Measurements from ENCODE around the gene ANKRD50. TPM values are rescaled to one million over a fixed set of nuclear protein-coding genes. Genes with fewer than 3 reads are reported as not detected.

The ANKRD50 gene
- total RNA-seq, 1 experiment from 2014 or later = 14.3 TPM

DNA sequence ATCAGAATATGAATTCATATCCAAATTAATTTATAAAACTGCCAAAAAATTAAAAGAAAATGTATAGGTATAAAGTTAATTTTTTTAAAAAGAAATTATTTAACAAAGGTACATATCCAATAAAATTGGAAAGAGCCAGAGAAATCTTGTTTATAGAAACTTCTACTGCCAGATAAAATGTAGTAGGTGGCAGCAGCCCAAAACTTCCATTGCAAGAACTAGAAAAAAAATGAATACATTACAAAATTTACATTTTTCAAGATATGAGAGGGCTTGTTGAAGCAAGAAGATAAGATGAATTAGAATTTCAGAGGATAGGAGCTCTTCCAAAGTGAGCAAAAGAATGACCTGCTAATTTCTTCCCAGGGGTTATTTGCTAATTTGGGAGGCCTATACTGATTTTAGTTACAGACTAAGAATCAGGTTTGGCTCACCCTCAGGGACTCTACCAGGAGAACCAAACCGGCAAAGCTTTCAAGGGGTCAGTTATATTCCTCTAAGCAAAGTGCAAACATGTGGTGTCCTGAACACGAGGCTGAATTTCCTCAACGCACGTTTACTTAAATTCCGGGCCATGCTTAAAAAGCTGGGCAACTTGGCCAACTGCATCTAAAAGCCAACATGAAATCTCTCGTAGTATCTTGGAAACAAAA is 17.5 kb downstream of the ANKRD50 start:
- ChIA-PET POLR2A (no interaction called here), CTCF (no interaction called here)
- intact Hi-C loops (cut with micrococcal nuclease; ENCODE audit: unreplicated experiment) (no loop called here), in situ Hi-C loops (cut with HindIII; ENCODE audit: low pct_unique_long_range_greater_than_20kb, low sequenced_read_pairs) (no loop called here)
- Histone ChIP-seq H3K4me3 (ENCODE audit: low read depth in 2 of 2, low read length in 2 of 2) (no peak overlapping the region), H3K27ac (ENCODE audit: low read length) (no peak overlapping the region), H3K9me3 (ENCODE audit: control insufficient read depth, insufficient read depth, low read depth, low read length) (peaks cover 3% of the 10 kb centered on the region; the same call in 1 of the 2 replicates), H3K36me3 (ENCODE audit: control insufficient read depth, insufficient read depth, low read length) (no peaks in the 10 kb centered on the region; the same call in 1 of the 2 replicates), H3K27me3 (ENCODE audit: control insufficient read depth, insufficient read depth, low read length) (no peaks in the 10 kb centered on the region), H3K4me1 (ENCODE audit: control insufficient read depth, insufficient read depth, low read length) (no peaks in the 10 kb centered on the region)
- BruUV-seq (replicated peaks) = no TSS peak
- TF ChIP-seq CTCF (IDR thresholded peaks at IDR 0.05) (no peak), POLR2AphosphoS5 (IDR thresholded peaks at IDR 0.05; ENCODE audit: low read depth, low read length) (no peak), SIN3A (IDR thresholded peaks at IDR 0.05; ENCODE audit: borderline replicate concordance, insufficient read depth, low read depth, low read length) (no peak), TCF7L2 (IDR thresholded peaks at IDR 0.05; ENCODE audit: low read depth, low read length) (no peak)
- TF ChIP-seq, protein P1, sequence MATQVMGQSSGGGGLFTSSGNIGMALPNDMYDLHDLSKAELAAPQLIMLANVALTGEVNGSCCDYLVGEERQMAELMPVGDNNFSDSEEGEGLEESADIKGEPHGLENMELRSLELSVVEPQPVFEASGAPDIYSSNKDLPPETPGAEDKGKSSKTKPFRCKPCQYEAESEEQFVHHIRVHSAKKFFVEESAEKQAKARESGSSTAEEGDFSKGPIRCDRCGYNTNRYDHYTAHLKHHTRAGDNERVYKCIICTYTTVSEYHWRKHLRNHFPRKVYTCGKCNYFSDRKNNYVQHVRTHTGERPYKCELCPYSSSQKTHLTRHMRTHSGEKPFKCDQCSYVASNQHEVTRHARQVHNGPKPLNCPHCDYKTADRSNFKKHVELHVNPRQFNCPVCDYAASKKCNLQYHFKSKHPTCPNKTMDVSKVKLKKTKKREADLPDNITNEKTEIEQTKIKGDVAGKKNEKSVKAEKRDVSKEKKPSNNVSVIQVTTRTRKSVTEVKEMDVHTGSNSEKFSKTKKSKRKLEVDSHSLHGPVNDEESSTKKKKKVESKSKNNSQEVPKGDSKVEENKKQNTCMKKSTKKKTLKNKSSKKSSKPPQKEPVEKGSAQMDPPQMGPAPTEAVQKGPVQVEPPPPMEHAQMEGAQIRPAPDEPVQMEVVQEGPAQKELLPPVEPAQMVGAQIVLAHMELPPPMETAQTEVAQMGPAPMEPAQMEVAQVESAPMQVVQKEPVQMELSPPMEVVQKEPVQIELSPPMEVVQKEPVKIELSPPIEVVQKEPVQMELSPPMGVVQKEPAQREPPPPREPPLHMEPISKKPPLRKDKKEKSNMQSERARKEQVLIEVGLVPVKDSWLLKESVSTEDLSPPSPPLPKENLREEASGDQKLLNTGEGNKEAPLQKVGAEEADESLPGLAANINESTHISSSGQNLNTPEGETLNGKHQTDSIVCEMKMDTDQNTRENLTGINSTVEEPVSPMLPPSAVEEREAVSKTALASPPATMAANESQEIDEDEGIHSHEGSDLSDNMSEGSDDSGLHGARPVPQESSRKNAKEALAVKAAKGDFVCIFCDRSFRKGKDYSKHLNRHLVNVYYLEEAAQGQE (IDR thresholded peaks at IDR 0.05; ENCODE audit: insufficient read depth in 1 of 2, low read depth in 2 of 2, low read length in 1 of 2) = no peak
- no peak for DNase-seq (ENCODE audit: low read depth, low spot score)
- no peak for ATAC-seq

DNA sequence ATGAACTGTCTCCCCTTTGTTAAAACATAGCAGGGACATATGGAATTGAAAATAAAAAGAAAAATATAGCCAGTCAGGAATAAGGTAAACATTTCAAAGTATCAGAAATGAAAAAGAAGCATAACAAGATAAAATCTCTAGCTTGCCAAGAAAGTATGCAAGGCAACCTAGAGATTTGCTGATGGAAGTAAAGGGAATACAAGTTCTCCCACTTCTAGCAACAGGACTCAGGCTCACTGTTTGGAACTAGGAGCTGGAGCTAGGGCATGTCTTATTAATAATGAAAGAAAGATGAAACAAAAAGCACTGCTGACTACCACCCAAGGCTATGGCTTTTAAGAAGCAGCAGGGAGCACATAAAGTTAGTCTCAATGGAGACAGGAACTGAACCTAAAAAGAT is 18.2 kb downstream of the ANKRD50 start:
- CTCF ChIA-PET = no interaction called here

More for the DNA sequence above, 18.2 kb downstream of the ANKRD50 start:
- BruUV-seq (replicated peaks) = no TSS peak
- H3K9me3 ChIP-seq (ENCODE audit: control insufficient read depth, insufficient read depth, low read depth, low read length) = peaks cover 3% of the 10 kb centered on the region; the same call in 1 of the 2 replicates
- no peak overlapping the region for H3K4me3 ChIP-seq (ENCODE audit: low read depth in 2 of 2, low read length in 2 of 2)
- H3K4me1 ChIP-seq (ENCODE audit: control insufficient read depth, insufficient read depth, low read length) = no peaks in the 10 kb centered on the region
- intact Hi-C loops (cut with micrococcal nuclease; ENCODE audit: unreplicated experiment) = no loop called here
- ATAC-seq (no peak), DNase-seq (ENCODE audit: low read depth, low spot score) (no peak)
- in situ Hi-C loops (cut with HindIII; ENCODE audit: low pct_unique_long_range_greater_than_20kb, low sequenced_read_pairs) = no loop called here
- no peak overlapping the region for H3K27ac ChIP-seq (ENCODE audit: low read length)
- TF ChIP-seq TCF7L2 (IDR thresholded peaks at IDR 0.05; ENCODE audit: low read depth, low read length) (no peak), POLR2AphosphoS5 (IDR thresholded peaks at IDR 0.05; ENCODE audit: low read depth, low read length) (no peak), CTCF (IDR thresholded peaks at IDR 0.05) (no peak), SIN3A (IDR thresholded peaks at IDR 0.05; ENCODE audit: borderline replicate concordance, insufficient read depth, low read depth, low read length) (no peak)
- TF ChIP-seq, protein P1 (IDR thresholded peaks at IDR 0.05; ENCODE audit: insufficient read depth in 1 of 2, low read depth in 2 of 2, low read length in 1 of 2) = no peak
- H3K27me3 ChIP-seq (ENCODE audit: control insufficient read depth, insufficient read depth, low read length) = no peaks in the 10 kb centered on the region
- H3K36me3 ChIP-seq (ENCODE audit: control insufficient read depth, insufficient read depth, low read length) = no peaks in the 10 kb centered on the region; the same call in 1 of the 2 replicates
- POLR2A ChIA-PET = no interaction called here

Data from Panc1 (cell line).